ENCODE data around the gene HERPUD2.

The HERPUD2 gene

GRCh38 chr7:35694784-35695472 is at the start of gene HERPUD2:
HERPUD2 (minus strand) TSS chr7:35695135; CDS start chr7:35694330, 805 bp downstream.
- DNase-seq: peak; percentile 84

GRCh38 chr7:35738889-35739288 is 44.0 kb upstream of the HERPUD2 start:
- no peak for DNase-seq

GRCh38 chr7:35736725-35737124 is 41.8 kb upstream of the HERPUD2 start:
- DNase-seq: no peak

GRCh38 chr7:35735396-35735795 is 40.5 kb upstream of the HERPUD2 start:
- no peak for DNase-seq

GRCh38 chr7:35734001-35734483 is 39.1 kb upstream of the HERPUD2 start:
- DNase-seq: no peak

GRCh38 chr7:35731349-35731748 is 36.4 kb upstream of the HERPUD2 start:
- DNase-seq: no peak

GRCh38 chr7:35729061-35729783 is 34.3 kb upstream of the HERPUD2 start:
- no peak for DNase-seq

GRCh38 chr7:35728412-35729060 is 33.6 kb upstream of the HERPUD2 start:
- DNase-seq: no peak

- DNase-seq: no peak
Measured at GRCh38 chr7:35727571-35727970, 32.6 kb upstream of the HERPUD2 start.

GRCh38 chr7:35726654-35727053 is 31.7 kb upstream of the HERPUD2 start:
- DNase-seq: no peak

- DNase-seq: no peak
Measured at GRCh38 chr7:35725280-35725680, 30.3 kb upstream of the HERPUD2 start.

GRCh38 chr7:35723011-35723410 is 28.1 kb upstream of the HERPUD2 start:
- DNase-seq: no peak

- no peak for DNase-seq
Measured at GRCh38 chr7:35722054-35722849, 27.3 kb upstream of the HERPUD2 start.

GRCh38 chr7:35721288-35721687 is 26.4 kb upstream of the HERPUD2 start:
- no peak for DNase-seq

GRCh38 chr7:35720849-35721248 is 25.9 kb upstream of the HERPUD2 start:
- no peak for DNase-seq

GRCh38 chr7:35720032-35720431 is 25.1 kb upstream of the HERPUD2 start:
- no peak for DNase-seq

GRCh38 chr7:35718047-35718446 is 23.1 kb upstream of the HERPUD2 start:
- no peak for DNase-seq

- DNase-seq: no peak
Measured at GRCh38 chr7:35717516-35717915, 22.6 kb upstream of the HERPUD2 start.

- no peak for DNase-seq
Measured at GRCh38 chr7:35717013-35717412, 22.1 kb upstream of the HERPUD2 start.

- no peak for DNase-seq
Measured at GRCh38 chr7:35716038-35716803, 21.3 kb upstream of the HERPUD2 start.

- DNase-seq: no peak
Measured at GRCh38 chr7:35714862-35715261, 19.9 kb upstream of the HERPUD2 start.

GRCh38 chr7:35714407-35714806 is 19.5 kb upstream of the HERPUD2 start:
- no peak for DNase-seq

Measured in NCI-H2029 (cell line).